GM18526 (cell line): Measurements from ENCODE around the gene CDHR1.

ENCODE experiments used
- POLR2A ChIP-seq: IDR thresholded peaks from 3 replicates; pipeline ENCODE4 v1.6.1; 2011; ENCODE audit not compliant: insufficient read length; ENCODE audit errors: extremely low read depth

The CDHR1 gene

GRCh38 chr10:84214046-84214572 is 19.8 kb downstream of the CDHR1 start:
- TF ChIP-seq POLR2A = no peak

GRCh38 chr10:84214612-84215235 is 20.4 kb downstream of the CDHR1 start:
- TF ChIP-seq POLR2A = no peak

- TF ChIP-seq POLR2A = no peak
These were observed 22.5 kb downstream of the CDHR1 start for GRCh38 chr10:84216834-84217233.

- TF ChIP-seq POLR2A = no peak
These were observed 23.4 kb downstream of the CDHR1 start for GRCh38 chr10:84217746-84218145.

GRCh38 chr10:84221916-84222315 is 27.6 kb downstream of the CDHR1 start:
- no peak for TF ChIP-seq POLR2A

GRCh38 chr10:84224411-84225028 is 30.2 kb downstream of the CDHR1 start:
- TF ChIP-seq POLR2A = no peak

- TF ChIP-seq POLR2A = no peak
These were observed 31.3 kb downstream of the CDHR1 start, which contains the start of gene LRIT2 for GRCh38 chr10:84225427-84226173. Gene LRIT2, minus strand, starts transcription at chr10:84225544. Its CDS starts 24 bp downstream, at chr10:84225520.

- TF ChIP-seq POLR2A = no peak
These were observed 32.3 kb downstream of the CDHR1 start for GRCh38 chr10:84226616-84227015.

- no peak for TF ChIP-seq POLR2A
These were observed 33.5 kb downstream of the CDHR1 start for GRCh38 chr10:84227810-84228209.

- no peak for TF ChIP-seq POLR2A
These were observed 36.0 kb downstream of the CDHR1 start for GRCh38 chr10:84230359-84230758.

- no peak for TF ChIP-seq POLR2A
These were observed 38.0 kb downstream of the CDHR1 start for GRCh38 chr10:84232376-84232775.

GRCh38 chr10:84233940-84234339 is 39.6 kb downstream of the CDHR1 start:
- no peak for TF ChIP-seq POLR2A

GRCh38 chr10:84234479-84234878 is 40.1 kb downstream of the CDHR1 start:
- TF ChIP-seq POLR2A = no peak

GRCh38 chr10:84235096-84235495 is 40.8 kb downstream of the CDHR1 start:
- TF ChIP-seq POLR2A = no peak

GRCh38 chr10:84236807-84237198 is 42.5 kb downstream of the CDHR1 start:
- no peak for TF ChIP-seq POLR2A
